Uterus (tissue), 4 donors: ENCODE measurements around the gene TEKT3. TPM values are rescaled to one million over a fixed set of nuclear protein-coding genes. Genes with fewer than 3 reads are reported as not detected.

Experiments
- DNase-seq, 2 donors: peaks; one replicate each; pipeline ENCODE4 v3.0.0-alpha.2; 2019 to 2020
- H3K27ac ChIP-seq, 2 donors: fragments of 200-600 bp; sonication (generic); 1 replicate in 1 of 2; 2 replicates in 1 of 2; pipeline ENCODE4 v1.5.1; 2016 to 2018
- H3K27me3 ChIP-seq, 2 donors: fragments of 200-600 bp; sonication (generic); one replicate each; pipeline ENCODE4 v1.5.1; 2018 to 2019; ENCODE audit warnings: control low read depth in 1 of 2
- H3K36me3 ChIP-seq, 2 donors: fragments of 200-600 bp; sonication (generic); one replicate each; pipeline ENCODE4 v1.5.1; 2019; ENCODE audit warnings: control low read depth in 1 of 2
- H3K4me1 ChIP-seq, 2 donors: fragments of 200-600 bp; sonication (generic); one replicate each; pipeline ENCODE4 v1.5.1; 2018 to 2019; ENCODE audit warnings: control low read depth in 1 of 2
- H3K4me3 ChIP-seq, 2 donors: fragments of 200-600 bp; sonication (generic); 1 replicate in 1 of 2; 2 replicates in 1 of 2; pipeline ENCODE4 v1.5.1; 2018 to 2019; ENCODE audit warnings: mild to moderate bottlenecking in 1 of 2
- H3K9me3 ChIP-seq, 2 donors: fragments of 200-600 bp; sonication (generic); one replicate each; pipeline ENCODE4 v1.5.1; 2019; ENCODE audit warnings: control low read depth in 1 of 2
- POLR2A ChIP-seq, 2 donors: fragments of 450-650 bp; IDR thresholded peaks; one replicate each; pipeline ENCODE4 v1.6.1; 2016; ENCODE audit warnings: antibody characterized with exemption in 2 of 2, mild to moderate bottlenecking in 1 of 2, moderate library complexity in 1 of 2
- intact Hi-C: fragments of 100-400 bp; cut with DNase I; formaldehyde crosslinking; loops from one replicate; pipeline ENCODE4 v1.15.1; 2023; ENCODE audit warnings: low total_unique reads
- total RNA-seq, 4 donors: library from RNA; depleted of rRNA in 3 of 4; stranded (reverse); fragments of >200 nt in 3 of 4; gene quantifications; one replicate each; pipeline versions ENCODE4 v1.1.0 to v1.2.4, GENCODE V29; 2014 to 2023
- TF ChIP-seq, protein P1 (sequence below), 4 experiments: fragments of 200-600 bp in 2 of 4; fragments of 450-650 bp in 2 of 4; sonication (generic) in 2 of 4; IDR thresholded peaks; one replicate each; pipeline ENCODE4 v1.5.1; 2016 to 2019; ENCODE audit warnings: antibody characterized with exemption in 4 of 4, mild to moderate bottlenecking in 2 of 4, moderate library complexity in 1 of 4
- donor health status: DM: yes; HTN: yes; CAD: no.

TEKT3 gene
- total RNA-seq, 4 donors from 2014 or later = 0.51 to 2.6 (median 0.90) TPM; not detected in 1

DNA sequence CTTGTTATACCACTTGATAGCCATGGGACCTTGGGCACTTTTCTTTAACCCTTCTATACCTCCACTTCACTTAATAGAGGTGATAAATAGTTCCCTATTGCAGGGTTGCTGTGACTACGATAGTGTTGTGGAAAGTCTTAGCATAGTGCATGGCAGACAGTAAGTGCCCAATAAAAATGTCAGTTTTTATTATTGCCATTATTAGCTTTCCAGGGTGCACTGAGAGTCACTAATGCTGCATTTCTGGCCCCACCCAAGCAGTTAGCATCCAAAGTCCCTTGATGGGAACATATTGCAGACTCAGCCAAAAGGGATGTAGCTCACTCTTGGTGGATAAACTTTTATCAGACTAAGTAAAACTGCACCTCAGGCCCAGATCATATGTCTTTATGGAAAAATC is 41.5 kb upstream of the TEKT3 start:
- intact Hi-C loops = no loop called here
- Histone ChIP-seq H3K27me3 (no peaks in the 10 kb centered on the region), H3K27ac (no peak overlapping the region), H3K4me1 (no peaks in the 10 kb centered on the region), H3K9me3 (no peaks in the 10 kb centered on the region), H3K4me3 (no peak overlapping the region), H3K36me3 (no peaks in the 10 kb centered on the region)
- DNase-seq = no peak
- TF ChIP-seq, protein P1, sequence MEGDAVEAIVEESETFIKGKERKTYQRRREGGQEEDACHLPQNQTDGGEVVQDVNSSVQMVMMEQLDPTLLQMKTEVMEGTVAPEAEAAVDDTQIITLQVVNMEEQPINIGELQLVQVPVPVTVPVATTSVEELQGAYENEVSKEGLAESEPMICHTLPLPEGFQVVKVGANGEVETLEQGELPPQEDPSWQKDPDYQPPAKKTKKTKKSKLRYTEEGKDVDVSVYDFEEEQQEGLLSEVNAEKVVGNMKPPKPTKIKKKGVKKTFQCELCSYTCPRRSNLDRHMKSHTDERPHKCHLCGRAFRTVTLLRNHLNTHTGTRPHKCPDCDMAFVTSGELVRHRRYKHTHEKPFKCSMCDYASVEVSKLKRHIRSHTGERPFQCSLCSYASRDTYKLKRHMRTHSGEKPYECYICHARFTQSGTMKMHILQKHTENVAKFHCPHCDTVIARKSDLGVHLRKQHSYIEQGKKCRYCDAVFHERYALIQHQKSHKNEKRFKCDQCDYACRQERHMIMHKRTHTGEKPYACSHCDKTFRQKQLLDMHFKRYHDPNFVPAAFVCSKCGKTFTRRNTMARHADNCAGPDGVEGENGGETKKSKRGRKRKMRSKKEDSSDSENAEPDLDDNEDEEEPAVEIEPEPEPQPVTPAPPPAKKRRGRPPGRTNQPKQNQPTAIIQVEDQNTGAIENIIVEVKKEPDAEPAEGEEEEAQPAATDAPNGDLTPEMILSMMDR (IDR thresholded peaks at IDR 0.05) = no peak
- no peak for TF ChIP-seq POLR2A (IDR thresholded peaks at IDR 0.05)

DNA sequence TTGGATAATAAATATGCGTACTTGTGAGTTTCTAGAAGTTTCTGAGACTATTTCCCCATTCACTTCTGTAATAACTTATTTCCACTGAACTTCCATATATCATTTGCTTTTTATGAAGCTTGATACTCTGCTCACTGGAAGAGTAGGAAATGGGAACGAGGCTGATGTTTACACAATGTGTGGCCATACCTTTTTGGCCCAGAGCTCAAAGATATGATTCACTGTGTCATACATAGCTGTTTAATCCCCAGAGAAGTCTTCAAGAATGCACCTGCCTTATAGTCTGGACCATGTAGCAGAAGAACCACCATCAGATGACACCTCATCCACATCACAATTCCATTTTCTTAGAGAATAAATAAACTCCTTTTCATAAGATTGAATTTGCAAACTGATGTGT is 40.3 kb upstream of the TEKT3 start:
- no peak for DNase-seq
- Histone ChIP-seq H3K4me3 (no peak overlapping the region), H3K27ac (no peak overlapping the region), H3K27me3 (no peaks in the 10 kb centered on the region), H3K36me3 (no peaks in the 10 kb centered on the region), H3K4me1 (no peaks in the 10 kb centered on the region), H3K9me3 (no peaks in the 10 kb centered on the region)
- intact Hi-C loops = no loop called here
- TF ChIP-seq, protein P1 (IDR thresholded peaks at IDR 0.05) = no peak
- no peak for TF ChIP-seq POLR2A (IDR thresholded peaks at IDR 0.05)

DNA sequence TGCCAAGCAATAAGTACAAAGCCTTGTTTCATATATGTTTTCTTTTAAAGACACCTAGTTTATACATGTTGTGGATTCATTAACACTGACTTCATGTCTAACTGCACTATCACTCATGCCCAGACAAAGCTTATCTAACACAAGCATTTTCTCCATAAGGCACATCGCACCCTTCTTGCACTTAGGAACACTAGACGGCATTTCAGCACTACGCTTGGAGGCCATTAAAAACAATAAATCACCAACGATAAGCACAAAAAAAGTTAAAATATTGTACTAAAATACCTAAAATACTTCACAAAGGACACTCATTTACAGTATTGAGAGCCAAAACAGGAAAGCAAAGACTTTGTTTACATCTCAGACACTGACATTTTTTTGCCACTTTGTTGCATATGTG is 39.0 kb upstream of the TEKT3 start:
- H3K4me3 ChIP-seq = no peak overlapping the region
- H3K4me1 ChIP-seq = no peaks in the 10 kb centered on the region
- no peak overlapping the region for H3K27ac ChIP-seq
- H3K36me3 ChIP-seq = no peaks in the 10 kb centered on the region
- H3K27me3 ChIP-seq = no peaks in the 10 kb centered on the region
- TF ChIP-seq, protein P1 (IDR thresholded peaks at IDR 0.05) = no peak
- no peak for TF ChIP-seq POLR2A (IDR thresholded peaks at IDR 0.05)
- H3K9me3 ChIP-seq = no peaks in the 10 kb centered on the region
- intact Hi-C loops = no loop called here
- no peak for DNase-seq

DNA sequence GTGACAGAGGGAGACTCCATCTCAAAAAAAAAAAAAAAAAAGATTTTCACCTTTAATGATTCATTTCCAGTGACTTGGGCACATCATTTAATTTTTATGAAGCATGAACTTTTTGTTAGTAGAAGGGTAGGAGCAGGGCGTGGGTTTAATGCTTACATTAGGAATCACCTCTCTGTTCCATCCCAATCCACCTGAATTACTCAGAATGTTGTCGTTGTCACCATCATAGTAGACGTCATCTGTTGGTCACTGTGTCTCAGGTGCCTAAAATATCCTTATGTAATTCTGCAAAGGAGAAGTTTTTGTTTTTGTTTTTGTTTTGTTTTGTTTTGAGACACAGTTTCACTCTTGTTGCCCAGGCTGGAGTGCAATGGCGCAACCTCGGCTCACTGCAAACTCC is 38.3 kb upstream of the TEKT3 start:
- H3K4me1 ChIP-seq = no peaks in the 10 kb centered on the region

DNA sequence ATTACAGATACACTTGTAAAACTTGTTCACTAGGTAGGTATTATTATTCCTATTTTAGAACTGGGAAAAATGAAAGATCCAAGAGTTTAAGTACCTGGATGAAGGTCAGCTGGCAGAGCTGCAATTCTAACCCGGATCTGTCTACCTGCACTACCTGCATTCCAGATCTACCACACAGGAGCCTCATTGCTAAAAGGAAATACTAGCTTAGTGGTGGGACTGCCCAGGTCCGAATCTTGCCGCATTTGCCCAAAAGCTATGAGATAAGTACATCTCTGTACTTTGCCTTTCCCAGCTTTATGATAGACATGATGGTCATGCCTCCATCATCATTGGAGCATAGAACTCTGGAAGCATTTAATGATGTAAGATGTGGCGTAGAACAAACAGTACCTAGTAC is 36.8 kb upstream of the TEKT3 start:
- TF ChIP-seq, protein P1 (IDR thresholded peaks at IDR 0.05) = no peak
- TF ChIP-seq POLR2A (IDR thresholded peaks at IDR 0.05) = no peak
- no peak for DNase-seq
- H3K27me3 ChIP-seq = no peaks in the 10 kb centered on the region
- H3K27ac ChIP-seq = no peak overlapping the region
- no peaks in the 10 kb centered on the region for H3K36me3 ChIP-seq
- no peaks in the 10 kb centered on the region for H3K9me3 ChIP-seq
- H3K4me3 ChIP-seq = no peak overlapping the region
- H3K4me1 ChIP-seq = no peaks in the 10 kb centered on the region
- intact Hi-C loops = no loop called here

More for the DNA sequence above, 38.3 kb upstream of the TEKT3 start:
- no peak overlapping the region for H3K4me3 ChIP-seq
- TF ChIP-seq POLR2A (IDR thresholded peaks at IDR 0.05) = no peak
- TF ChIP-seq, protein P1 (IDR thresholded peaks at IDR 0.05) = no peak
- DNase-seq = no peak
- intact Hi-C loops = no loop called here
- no peaks in the 10 kb centered on the region for H3K36me3 ChIP-seq
- no peaks in the 10 kb centered on the region for H3K27me3 ChIP-seq
- H3K27ac ChIP-seq = no peak overlapping the region
- no peaks in the 10 kb centered on the region for H3K9me3 ChIP-seq
